ENCODE measurements around the gene GNA12.

The GNA12 gene

GRCh38 chr7:2713370-2713769, 130.7 kb downstream of the GNA12 start:
- no peak for DNase-seq (ENCODE audit: low read depth in 1 of 2, low spot score in 1 of 2)
- H3K27ac ChIP-seq (replicated peaks): no peak overlapping the region
- TF ChIP-seq SPI1 (IDR thresholded peaks at IDR 0.05; ENCODE audit: borderline replicate concordance, low read depth) (peak; percentile 24; the same call in 1 of the 2 replicates), REST (IDR thresholded peaks at IDR 0.05; ENCODE audit: insufficient replicate concordance, low read depth) (no peak), POLR2AphosphoS5 (IDR thresholded peaks at IDR 0.05; ENCODE audit: low read depth) (no peak; the same call in 1 of the 2 replicates), GABPA (IDR thresholded peaks at IDR 0.05; ENCODE audit: low read depth) (no peak)
- TF ChIP-seq, protein P1, sequence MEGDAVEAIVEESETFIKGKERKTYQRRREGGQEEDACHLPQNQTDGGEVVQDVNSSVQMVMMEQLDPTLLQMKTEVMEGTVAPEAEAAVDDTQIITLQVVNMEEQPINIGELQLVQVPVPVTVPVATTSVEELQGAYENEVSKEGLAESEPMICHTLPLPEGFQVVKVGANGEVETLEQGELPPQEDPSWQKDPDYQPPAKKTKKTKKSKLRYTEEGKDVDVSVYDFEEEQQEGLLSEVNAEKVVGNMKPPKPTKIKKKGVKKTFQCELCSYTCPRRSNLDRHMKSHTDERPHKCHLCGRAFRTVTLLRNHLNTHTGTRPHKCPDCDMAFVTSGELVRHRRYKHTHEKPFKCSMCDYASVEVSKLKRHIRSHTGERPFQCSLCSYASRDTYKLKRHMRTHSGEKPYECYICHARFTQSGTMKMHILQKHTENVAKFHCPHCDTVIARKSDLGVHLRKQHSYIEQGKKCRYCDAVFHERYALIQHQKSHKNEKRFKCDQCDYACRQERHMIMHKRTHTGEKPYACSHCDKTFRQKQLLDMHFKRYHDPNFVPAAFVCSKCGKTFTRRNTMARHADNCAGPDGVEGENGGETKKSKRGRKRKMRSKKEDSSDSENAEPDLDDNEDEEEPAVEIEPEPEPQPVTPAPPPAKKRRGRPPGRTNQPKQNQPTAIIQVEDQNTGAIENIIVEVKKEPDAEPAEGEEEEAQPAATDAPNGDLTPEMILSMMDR (IDR thresholded peaks at IDR 0.05; ENCODE audit: insufficient read depth, low read length): no peak
- H3K4me3 ChIP-seq (replicated peaks; ENCODE audit: insufficient read depth, low read length): no peak overlapping the region
- H3K27me3 ChIP-seq (ENCODE audit: insufficient read depth, poor library complexity, severe bottlenecking): no peaks in the 10 kb centered on the region

DNA sequence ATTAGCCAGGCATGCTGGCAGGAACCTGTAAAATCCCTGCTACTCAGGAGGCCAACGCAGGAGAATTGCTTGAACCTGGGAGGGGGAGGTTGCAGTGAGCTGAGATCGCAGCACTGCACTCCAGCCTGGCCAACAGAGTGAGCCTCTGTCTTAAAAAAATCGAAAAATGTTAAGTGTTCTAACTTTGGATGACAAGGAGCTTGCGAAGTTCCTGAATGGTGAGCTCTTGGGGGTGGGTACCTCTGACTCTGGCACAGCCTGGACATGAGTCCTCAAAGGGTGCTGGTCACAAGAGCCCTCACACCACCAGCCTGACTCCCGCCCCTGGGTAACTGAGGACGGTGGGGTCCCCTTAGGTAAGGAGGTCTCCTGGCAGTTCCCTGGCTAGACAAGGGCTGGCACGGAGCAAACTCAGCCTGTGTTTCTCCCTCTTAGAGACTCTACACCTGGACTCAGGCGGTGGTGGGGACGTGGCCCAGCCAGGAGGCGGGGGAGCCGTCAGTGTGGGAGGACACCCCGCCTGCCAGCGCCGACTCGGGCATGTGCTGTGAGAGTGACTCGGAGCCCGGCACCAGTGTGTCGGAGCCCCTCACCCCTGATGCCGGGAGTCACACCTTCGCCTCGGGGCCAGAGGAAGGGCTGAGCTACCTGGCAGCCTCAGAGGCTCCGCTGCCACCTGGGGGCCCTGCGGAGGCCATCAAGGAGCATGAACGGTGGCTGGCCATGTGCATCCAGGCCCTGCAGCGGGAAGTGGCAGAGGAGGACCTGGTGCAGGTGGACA, 132.0 kb downstream of the GNA12 start:
- H3K27me3 ChIP-seq (ENCODE audit: insufficient read depth, poor library complexity, severe bottlenecking): no peaks in the 10 kb centered on the region
- no peak for DNase-seq (ENCODE audit: low read depth in 1 of 2, low spot score in 1 of 2)
- no peak overlapping the region for H3K27ac ChIP-seq (replicated peaks)
- TF ChIP-seq POLR2AphosphoS5 (IDR thresholded peaks at IDR 0.05; ENCODE audit: low read depth): no peak
- no peak overlapping the region for H3K4me3 ChIP-seq (replicated peaks; ENCODE audit: insufficient read depth, low read length)

DNA sequence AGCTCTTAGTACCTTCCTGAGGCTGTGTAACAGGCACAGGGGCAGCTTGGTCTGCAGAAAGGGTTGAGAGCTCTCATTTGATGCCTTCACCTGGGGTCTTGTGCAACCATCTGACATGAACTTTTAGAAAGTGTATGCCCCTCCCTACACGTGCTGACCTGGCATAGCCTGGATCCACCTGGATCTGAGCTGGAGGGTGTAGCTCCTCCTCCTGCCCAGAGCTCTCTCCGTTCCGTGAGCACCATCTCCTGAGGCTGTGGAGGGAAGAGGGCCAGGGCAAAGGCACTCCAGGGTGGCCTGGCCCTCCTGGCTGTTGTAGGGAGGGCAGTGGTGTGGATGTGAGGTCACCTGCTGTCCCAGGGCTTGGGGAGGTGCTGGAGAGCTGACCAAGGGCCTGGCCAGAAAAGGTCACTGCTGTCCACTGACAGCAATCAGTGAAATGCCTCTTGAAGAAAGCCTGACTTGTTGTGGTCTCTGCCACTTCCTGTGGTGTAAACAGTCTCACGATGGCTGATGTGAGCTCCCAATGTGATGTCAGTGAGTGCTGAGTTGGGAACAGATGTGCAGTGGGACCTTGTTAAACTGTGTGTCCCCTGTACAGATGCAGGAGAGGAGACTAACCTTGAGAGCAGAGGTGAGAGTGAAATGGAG, 133.1 kb downstream of the GNA12 start:
- Histone ChIP-seq H3K4me3 (replicated peaks; ENCODE audit: insufficient read depth, low read length) (no peak overlapping the region), H3K27me3 (ENCODE audit: insufficient read depth, poor library complexity, severe bottlenecking) (no peaks in the 10 kb centered on the region), H3K27ac (replicated peaks) (no peak overlapping the region)
- TF ChIP-seq, protein P1 (IDR thresholded peaks at IDR 0.05; ENCODE audit: insufficient read depth, low read length): no peak
- no peak for TF ChIP-seq REST (IDR thresholded peaks at IDR 0.05; ENCODE audit: insufficient replicate concordance, low read depth)
- TF ChIP-seq SPI1 (IDR thresholded peaks at IDR 0.05; ENCODE audit: borderline replicate concordance, low read depth): peak; percentile 22; the same call in 1 of the 2 replicates
- TF ChIP-seq GABPA (IDR thresholded peaks at IDR 0.05; ENCODE audit: low read depth): 0 out of 2 replicates have a peak, but pooled peaks have one; percentile 10
- TF ChIP-seq POLR2AphosphoS5 (IDR thresholded peaks at IDR 0.05; ENCODE audit: low read depth): peak; percentile 70; the same call in 1 of the 2 replicates
- DNase-seq (ENCODE audit: low read depth in 1 of 2, low spot score in 1 of 2): peak in 1 of 2 experiments; percentile 68

- DNase-seq (ENCODE audit: low read depth in 1 of 2, low spot score in 1 of 2): no peak
- TF ChIP-seq POLR2AphosphoS5 (IDR thresholded peaks at IDR 0.05; ENCODE audit: low read depth) (no peak), GABPA (IDR thresholded peaks at IDR 0.05; ENCODE audit: low read depth) (no peak), SPI1 (IDR thresholded peaks at IDR 0.05; ENCODE audit: borderline replicate concordance, low read depth) (no peak), REST (IDR thresholded peaks at IDR 0.05; ENCODE audit: insufficient replicate concordance, low read depth) (no peak)
- TF ChIP-seq, protein P1 (IDR thresholded peaks at IDR 0.05; ENCODE audit: insufficient read depth, low read length): no peak
- Histone ChIP-seq H3K4me3 (replicated peaks; ENCODE audit: insufficient read depth, low read length) (no peak overlapping the region), H3K27ac (replicated peaks) (no peak overlapping the region), H3K27me3 (ENCODE audit: insufficient read depth, poor library complexity, severe bottlenecking) (no peaks in the 10 kb centered on the region)
Measured at GRCh38 chr7:2710286-2710655, 133.8 kb downstream of the GNA12 start.

Measured in HL-60 (cell line).